Measurements from ENCODE around the gene ACSL4. TPM values are rescaled to one million over a fixed set of nuclear protein-coding genes. Genes with fewer than 3 reads are reported as not detected.
"Not testable (repeated sequence)": the region's sequence is repeated elsewhere in the genome, so short reads cannot be mapped to it uniquely, and the experiment has no call there.

Gene ACSL4
- total RNA-seq, 2 donors from 2014 or later: 22.9 to 118 TPM

DNA sequence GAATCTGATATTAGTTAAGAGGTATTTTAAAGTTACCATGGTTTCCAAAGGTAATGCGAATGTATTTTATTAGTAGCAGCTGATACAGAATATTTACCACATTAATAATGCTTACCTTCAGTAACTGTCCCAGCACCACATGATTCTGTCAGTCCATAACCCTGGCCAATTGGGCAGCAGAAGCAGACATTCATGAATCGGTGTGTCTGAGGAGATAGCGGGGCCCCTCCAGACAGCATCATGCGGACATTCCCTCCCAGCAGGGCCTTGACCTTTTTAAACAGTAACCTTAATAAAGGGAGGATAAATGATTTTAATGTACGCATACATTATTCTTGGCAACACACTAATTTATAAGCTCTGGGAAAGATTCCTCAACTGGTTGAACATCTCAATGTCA, 65.1 kb downstream of the ACSL4 start:
- intact Hi-C loops (cut with DNase I): no loop called here

DNA sequence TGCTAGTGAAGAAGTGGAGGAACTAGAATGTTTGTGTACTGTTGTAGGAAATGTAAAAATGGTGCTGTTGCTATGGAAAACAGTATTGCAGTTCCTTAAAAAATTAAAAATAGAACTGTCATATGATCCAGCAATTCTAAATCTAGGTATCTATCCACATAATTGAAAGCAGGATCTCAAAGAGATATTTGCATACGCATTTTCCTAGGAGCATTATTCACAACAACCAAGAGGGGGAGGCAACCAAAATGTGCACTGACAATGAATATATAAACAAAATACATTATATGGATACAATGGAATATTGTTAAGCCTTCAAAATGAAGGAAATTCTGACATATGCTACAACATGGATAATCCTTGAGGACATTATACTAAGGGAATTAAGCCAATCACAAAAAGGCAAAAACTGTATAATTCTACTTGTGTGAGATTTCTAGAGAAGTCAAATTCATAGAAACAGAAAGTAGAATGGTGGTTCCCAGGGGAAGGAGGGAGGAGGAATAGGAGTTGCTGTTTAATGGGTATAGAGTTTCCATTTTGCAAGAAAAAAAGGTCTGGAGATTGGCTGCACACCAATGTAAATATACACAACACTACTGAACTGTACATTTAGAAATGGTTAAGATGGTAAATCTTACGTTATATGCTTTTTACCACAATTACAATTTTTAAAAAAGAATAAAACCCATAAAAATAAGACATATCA, 72.5 kb downstream of the ACSL4 start:
- Histone ChIP-seq H3K36me3 (no peaks in the 10 kb centered on the region), H3K27me3 (replicated peaks; ENCODE audit: insufficient read depth) (no peaks in the 10 kb centered on the region), H3K4me3 (no peak overlapping the region), H3K9me3 (no peaks in the 10 kb centered on the region), H3K4me1 (replicated peaks) (no peaks in the 10 kb centered on the region), H3K27ac (no peak overlapping the region)
- WGBS: 81% methylated on average over 2 of the region's 2 CpGs
- intact Hi-C loops (cut with DNase I): no loop called here
- DNase-seq (ENCODE audit: low spot score): no peak
- TF ChIP-seq POLR2A (IDR thresholded peaks at IDR 0.05): no peak
- no peak for TF ChIP-seq POLR2AphosphoS5 (IDR thresholded peaks at IDR 0.05)

More for the DNA sequence above, 65.1 kb downstream of the ACSL4 start:
- TF ChIP-seq POLR2AphosphoS5 (IDR thresholded peaks at IDR 0.05) (no peak), POLR2A (IDR thresholded peaks at IDR 0.05) (no peak)
- TF ChIP-seq, protein P1, sequence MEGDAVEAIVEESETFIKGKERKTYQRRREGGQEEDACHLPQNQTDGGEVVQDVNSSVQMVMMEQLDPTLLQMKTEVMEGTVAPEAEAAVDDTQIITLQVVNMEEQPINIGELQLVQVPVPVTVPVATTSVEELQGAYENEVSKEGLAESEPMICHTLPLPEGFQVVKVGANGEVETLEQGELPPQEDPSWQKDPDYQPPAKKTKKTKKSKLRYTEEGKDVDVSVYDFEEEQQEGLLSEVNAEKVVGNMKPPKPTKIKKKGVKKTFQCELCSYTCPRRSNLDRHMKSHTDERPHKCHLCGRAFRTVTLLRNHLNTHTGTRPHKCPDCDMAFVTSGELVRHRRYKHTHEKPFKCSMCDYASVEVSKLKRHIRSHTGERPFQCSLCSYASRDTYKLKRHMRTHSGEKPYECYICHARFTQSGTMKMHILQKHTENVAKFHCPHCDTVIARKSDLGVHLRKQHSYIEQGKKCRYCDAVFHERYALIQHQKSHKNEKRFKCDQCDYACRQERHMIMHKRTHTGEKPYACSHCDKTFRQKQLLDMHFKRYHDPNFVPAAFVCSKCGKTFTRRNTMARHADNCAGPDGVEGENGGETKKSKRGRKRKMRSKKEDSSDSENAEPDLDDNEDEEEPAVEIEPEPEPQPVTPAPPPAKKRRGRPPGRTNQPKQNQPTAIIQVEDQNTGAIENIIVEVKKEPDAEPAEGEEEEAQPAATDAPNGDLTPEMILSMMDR (IDR thresholded peaks at IDR 0.05): no peak
- 75% methylated on average over 5 of the region's 5 CpGs for WGBS
- Histone ChIP-seq H3K4me3 (no peak overlapping the region), H3K4me1 (replicated peaks) (no peaks in the 10 kb centered on the region), H3K27me3 (replicated peaks; ENCODE audit: insufficient read depth) (no peaks in the 10 kb centered on the region), H3K36me3 (no peaks in the 10 kb centered on the region), H3K27ac (no peak overlapping the region), H3K9me3 (no peaks in the 10 kb centered on the region)
- no peak for DNase-seq (ENCODE audit: low spot score)

DNA sequence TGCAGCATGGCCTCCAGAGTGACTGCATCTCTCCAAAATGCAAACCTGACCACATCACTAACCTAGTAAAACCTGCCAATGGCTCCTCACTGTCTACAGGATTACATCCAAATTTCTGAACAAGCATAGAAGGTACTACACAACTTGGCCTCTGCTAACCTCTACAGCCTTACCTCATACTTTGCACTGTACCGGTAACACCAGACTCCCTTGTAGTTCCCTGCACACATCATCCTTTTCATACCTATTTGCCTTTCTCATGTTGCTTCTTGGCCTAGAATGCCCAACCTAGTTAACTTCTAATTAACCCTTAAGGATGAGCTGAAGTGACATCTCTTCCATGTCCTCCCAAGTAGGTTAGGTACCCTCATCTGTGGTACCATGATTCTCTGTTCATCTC, 74.7 kb downstream of the ACSL4 start:
- DNase-seq (ENCODE audit: low spot score): no peak
- TF ChIP-seq POLR2AphosphoS5 (IDR thresholded peaks at IDR 0.05) (no peak), POLR2A (IDR thresholded peaks at IDR 0.05) (no peak)
- TF ChIP-seq, protein P1 (IDR thresholded peaks at IDR 0.05): no peak
- no peaks in the 10 kb centered on the region for H3K36me3 ChIP-seq
- WGBS: 89% methylated on average over 1 of the region's 1 CpG
- no peak overlapping the region for H3K4me3 ChIP-seq
- H3K27me3 ChIP-seq (replicated peaks; ENCODE audit: insufficient read depth): no peaks in the 10 kb centered on the region
- H3K9me3 ChIP-seq: no peaks in the 10 kb centered on the region
- H3K27ac ChIP-seq: no peak overlapping the region
- intact Hi-C loops (cut with DNase I): no loop called here
- no peaks in the 10 kb centered on the region for H3K4me1 ChIP-seq (replicated peaks)

DNA sequence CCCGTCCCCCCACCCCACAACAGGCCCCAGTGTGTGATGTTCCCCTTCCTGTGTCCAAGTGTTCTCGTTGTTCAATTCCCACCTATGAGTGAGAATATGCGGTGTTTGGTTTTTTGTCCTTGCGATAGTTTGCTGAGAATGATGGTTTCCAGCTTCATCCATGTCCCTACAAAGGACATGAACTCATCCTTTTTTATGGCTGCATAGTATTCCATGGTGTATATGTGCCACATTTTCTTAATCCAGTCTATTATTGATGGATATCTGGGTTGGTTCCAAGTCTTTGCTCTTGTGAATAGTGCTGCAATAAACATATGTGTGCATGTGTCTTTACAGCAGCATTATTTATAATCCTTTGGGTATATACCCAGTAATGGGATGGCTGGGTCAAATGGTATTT, 75.7 kb downstream of the ACSL4 start:
- H3K27me3 ChIP-seq (replicated peaks; ENCODE audit: insufficient read depth); H3K36me3 ChIP-seq; H3K4me3 ChIP-seq; H3K9me3 ChIP-seq; H3K27ac ChIP-seq; intact Hi-C loops (cut with DNase I); H3K4me1 ChIP-seq (replicated peaks); DNase-seq (ENCODE audit: low spot score): not testable (repeated sequence)
- 88% methylated on average over 1 of the region's 4 CpGs for WGBS

DNA sequence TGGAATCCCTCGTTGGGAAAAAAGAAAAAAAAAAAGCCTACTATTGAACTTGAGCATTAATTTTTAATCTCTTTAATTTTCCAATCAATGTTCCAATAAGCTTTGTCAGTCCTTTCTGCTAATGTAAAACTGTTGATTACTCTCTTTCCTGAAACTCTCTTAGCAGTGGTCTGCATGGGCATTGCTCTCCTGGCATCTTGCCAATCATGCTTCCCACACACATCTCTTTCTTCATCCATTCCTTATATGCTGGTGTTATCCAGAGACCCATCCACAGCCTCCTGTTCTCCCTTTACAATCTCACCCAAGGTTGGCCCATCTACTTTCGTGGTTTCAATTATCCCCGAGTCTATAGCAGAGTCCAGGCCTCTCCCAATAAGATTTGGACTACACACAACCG, 76.3 kb downstream of the ACSL4 start:
- Histone ChIP-seq H3K27me3 (replicated peaks; ENCODE audit: insufficient read depth) (no peaks in the 10 kb centered on the region), H3K9me3 (no peaks in the 10 kb centered on the region), H3K36me3 (no peaks in the 10 kb centered on the region), H3K4me1 (replicated peaks) (no peaks in the 10 kb centered on the region), H3K4me3 (no peak overlapping the region), H3K27ac (no peak overlapping the region)
- intact Hi-C loops (cut with DNase I): no loop called here
- TF ChIP-seq, protein P1 (IDR thresholded peaks at IDR 0.05): no peak
- 87% methylated on average over 4 of the region's 4 CpGs for WGBS
- DNase-seq (ENCODE audit: low spot score): no peak

DNA sequence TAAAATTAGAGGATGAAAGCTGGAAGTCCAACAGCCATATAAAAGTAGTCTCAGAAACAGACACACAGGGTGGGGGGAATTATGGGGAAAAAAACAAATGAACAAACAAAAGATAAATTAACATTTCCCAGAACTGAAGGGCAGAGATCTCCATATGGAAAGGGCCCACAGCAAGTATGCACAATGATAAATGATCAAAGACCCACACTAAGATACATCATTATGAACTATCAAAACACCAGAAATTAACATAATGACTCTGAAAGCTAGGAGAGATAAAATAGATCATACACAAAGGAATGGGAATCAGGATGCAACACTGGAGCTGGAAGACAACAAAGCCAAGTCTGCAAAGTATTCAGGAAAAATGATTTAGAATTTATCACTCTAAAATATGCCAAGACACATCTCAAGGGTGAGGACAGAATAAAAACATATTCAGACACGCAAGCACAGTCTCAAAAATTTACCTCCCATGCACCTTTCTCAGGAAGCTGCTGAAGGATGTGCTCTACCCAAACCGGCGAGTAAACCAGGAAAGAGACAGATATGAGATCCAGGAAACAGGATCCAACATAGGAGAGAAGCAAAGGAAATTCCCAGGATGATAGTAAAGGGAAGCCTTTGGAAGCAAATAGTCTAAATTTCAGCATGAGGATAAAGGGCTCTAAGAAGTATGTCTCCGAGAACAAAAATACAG, 77.4 kb downstream of the ACSL4 start:
- intact Hi-C loops (cut with DNase I): no loop called here
- H3K36me3 ChIP-seq: no peaks in the 10 kb centered on the region
- H3K27ac ChIP-seq: no peak overlapping the region
- no peaks in the 10 kb centered on the region for H3K4me1 ChIP-seq (replicated peaks)
- 79% methylated on average over 4 of the region's 4 CpGs for WGBS
- H3K9me3 ChIP-seq: no peaks in the 10 kb centered on the region
- H3K27me3 ChIP-seq (replicated peaks; ENCODE audit: insufficient read depth): no peaks in the 10 kb centered on the region
- DNase-seq (ENCODE audit: low spot score): no peak
- no peak for TF ChIP-seq POLR2AphosphoS5 (IDR thresholded peaks at IDR 0.05)
- H3K4me3 ChIP-seq: no peak overlapping the region

All from prostate gland (tissue), 2 donors.